PC-9 (cell line): ENCODE measurements around the gene KCTD2.

ENCODE experiments used
- EZH2 ChIP-seq: fragments of 200-600 bp; sonication (generic); IDR thresholded peaks from 2 replicates; pipeline ENCODE4 v1.8.0; 2017; ENCODE audit warnings: antibody characterized with exemption, low read depth
- TF ChIP-seq, protein P1 (sequence below): fragments of 200-600 bp; sonication (generic); conservative IDR thresholded peaks from 2 replicates; pipeline ENCODE4 v1.6.1; 2017; ENCODE audit warnings: mixed run types, antibody characterized with exemption, mild to moderate bottlenecking, moderate library complexity

DNA sequence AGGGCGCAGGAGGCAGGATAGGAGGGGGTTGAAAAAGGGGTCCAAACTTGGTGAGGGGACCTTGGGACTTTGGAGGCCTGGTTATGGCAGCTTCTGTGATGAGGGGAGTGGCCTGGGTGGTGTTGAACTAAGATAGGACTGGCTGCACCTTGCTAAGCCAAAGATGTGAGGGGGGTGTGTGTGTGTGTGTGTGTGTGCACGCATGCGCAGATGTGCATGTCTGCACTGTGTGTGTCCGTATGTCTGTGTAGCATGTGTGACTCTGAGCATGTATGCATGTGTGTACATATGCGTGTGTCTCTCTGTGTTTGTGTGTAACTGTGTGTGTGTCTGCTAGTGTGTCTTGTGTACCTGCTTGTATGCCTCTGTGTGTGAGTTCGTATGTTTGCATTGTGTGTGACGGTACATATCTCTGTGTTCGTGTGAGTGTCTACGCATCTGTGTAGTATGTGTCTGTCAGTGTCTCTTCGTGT, 44.9 kb downstream of the KCTD2 start:
- TF ChIP-seq, protein P1, sequence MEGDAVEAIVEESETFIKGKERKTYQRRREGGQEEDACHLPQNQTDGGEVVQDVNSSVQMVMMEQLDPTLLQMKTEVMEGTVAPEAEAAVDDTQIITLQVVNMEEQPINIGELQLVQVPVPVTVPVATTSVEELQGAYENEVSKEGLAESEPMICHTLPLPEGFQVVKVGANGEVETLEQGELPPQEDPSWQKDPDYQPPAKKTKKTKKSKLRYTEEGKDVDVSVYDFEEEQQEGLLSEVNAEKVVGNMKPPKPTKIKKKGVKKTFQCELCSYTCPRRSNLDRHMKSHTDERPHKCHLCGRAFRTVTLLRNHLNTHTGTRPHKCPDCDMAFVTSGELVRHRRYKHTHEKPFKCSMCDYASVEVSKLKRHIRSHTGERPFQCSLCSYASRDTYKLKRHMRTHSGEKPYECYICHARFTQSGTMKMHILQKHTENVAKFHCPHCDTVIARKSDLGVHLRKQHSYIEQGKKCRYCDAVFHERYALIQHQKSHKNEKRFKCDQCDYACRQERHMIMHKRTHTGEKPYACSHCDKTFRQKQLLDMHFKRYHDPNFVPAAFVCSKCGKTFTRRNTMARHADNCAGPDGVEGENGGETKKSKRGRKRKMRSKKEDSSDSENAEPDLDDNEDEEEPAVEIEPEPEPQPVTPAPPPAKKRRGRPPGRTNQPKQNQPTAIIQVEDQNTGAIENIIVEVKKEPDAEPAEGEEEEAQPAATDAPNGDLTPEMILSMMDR: no peak
- no peak for TF ChIP-seq EZH2
